Gastrocnemius medialis (tissue), 4 donors: ENCODE results near the gene C16orf96. TPM values are rescaled to one million over a fixed set of nuclear protein-coding genes. Genes with fewer than 3 reads are reported as not detected.
A peak's percentile ranks its signal among the peaks of the same experiment; 100 is the strongest.

Source experiments
- ATAC-seq, 2 donors: fragments of 150-250 bp; one replicate each; pipeline ENCODE4 v1.9.1; 2016
- DNase-seq, 2 donors: peaks; one replicate each; pipeline ENCODE4 v3.0.0-alpha.2; 2019
- H3K27ac ChIP-seq, 4 donors: fragments of 200-600 bp; sonication (generic); 1 replicate in 1 of 4; 2 replicates in 3 of 4; pipeline ENCODE4 v1.5.1; 2016 to 2018; ENCODE audit warnings: mild to moderate bottlenecking in 2 of 4, moderate library complexity in 1 of 4
- H3K27me3 ChIP-seq, 3 donors: fragments of 200-600 bp; sonication (generic) in 2 of 3; 1 replicate in 1 of 3; 2 replicates in 2 of 3; pipeline versions ENCODE4 v1.5.1 to v1.6.0; 2016 to 2019; ENCODE audit warnings: mild to moderate bottlenecking in 1 of 3, moderate library complexity in 1 of 3
- H3K36me3 ChIP-seq, 2 donors: fragments of 200-600 bp; sonication (generic) in 1 of 2; one replicate each; pipeline ENCODE4 v1.5.1; 2017 to 2018
- H3K4me1 ChIP-seq, 2 donors: fragments of 200-600 bp; sonication (generic) in 1 of 2; one replicate each; pipeline ENCODE4 v1.5.1; 2016 to 2017; ENCODE audit warnings: mild to moderate bottlenecking in 2 of 2
- H3K4me3 ChIP-seq, 4 donors: fragments of 200-600 bp; sonication (generic) in 3 of 4; 1 replicate in 1 of 4; 2 replicates in 3 of 4; pipeline ENCODE4 v1.5.1; 2016 to 2019; ENCODE audit warnings: mild to moderate bottlenecking in 2 of 4
- H3K9me3 ChIP-seq, 3 donors: fragments of 200-600 bp; sonication (generic) in 2 of 3; 1 replicate in 1 of 3; 2 replicates in 2 of 3; pipeline ENCODE4 v1.5.1; 2016 to 2019
- CTCF ChIP-seq, 5 experiments: fragments of 450-650 bp in 3 of 5; fragments of 200-600 bp in 2 of 5; sonication (generic) in 2 of 5; IDR thresholded peaks in 4 of 5; conservative IDR thresholded peaks in 1 of 5; 1 replicate in 4 of 5; 2 replicates in 1 of 5; pipeline ENCODE4 v1.5.1; 2016 to 2019; ENCODE audit warnings: antibody characterized with exemption in 5 of 5, mild to moderate bottlenecking in 3 of 5, moderate library complexity in 3 of 5
- POLR2A ChIP-seq, 2 donors: fragments of 450-650 bp; IDR thresholded peaks; one replicate each; pipeline ENCODE4 v1.6.1; 2017; ENCODE audit warnings: antibody characterized with exemption in 2 of 2, mild to moderate bottlenecking in 2 of 2, moderate library complexity in 2 of 2
- in situ Hi-C, 4 donors: fragments of 200-750 bp; cut with MboI; loops; one replicate each; pipeline versions ENCODE4 v1.15.0 to v1.8.0; 2017; ENCODE audit warnings: low sequenced_read_pairs in 4 of 4
- intact Hi-C: fragments of 100-400 bp; cut with DNase I; formaldehyde crosslinking; loops from one replicate; pipeline ENCODE4 v1.15.1; 2023; ENCODE audit warnings: low total_unique reads
- total RNA-seq, 4 donors: library from RNA; depleted of rRNA; stranded (reverse); fragments of >200 nt; gene quantifications; one replicate each; pipeline versions ENCODE4 v1.1.0 to v1.2.3, GENCODE V29; 2016

C16orf96 gene
- total RNA-seq, 4 donors from 2014 or later: 0.15 to 0.59 TPM; not detected in 2

- Histone ChIP-seq H3K9me3 (no peaks in the 10 kb centered on the region), H3K27ac (peak overlapping the region; percentile 88 to 96 (median 94)), H3K4me1 (peaks cover 19% of the 10 kb centered on the region in 2 donors), H3K4me3 (peak overlapping the region; percentile 77 to 97 (median 82)), H3K27me3 (no peaks in the 10 kb centered on the region), H3K36me3 (no peaks in the 10 kb centered on the region)
- TF ChIP-seq POLR2A (IDR thresholded peaks at IDR 0.05): no peak
- TF ChIP-seq CTCF (IDR thresholded peaks at IDR 0.05 in 4 of 5, conservative IDR thresholded peaks at IDR 0.05 in 1 of 5): no peak
- DNase-seq (no peak), ATAC-seq (no peak)
- in situ Hi-C loops: no loop called here
- intact Hi-C loops: no loop called here
These were observed 70.3 kb downstream of the C16orf96 start for GRCh38 chr16:4626396-4626795.

GRCh38 chr16:4628283-4628682 is 72.1 kb downstream of the C16orf96 start:
- Histone ChIP-seq H3K9me3 (no peaks in the 10 kb centered on the region), H3K27ac (no peak overlapping the region), H3K4me1 (peaks cover 19% of the 10 kb centered on the region in 2 donors), H3K36me3 (no peaks in the 10 kb centered on the region), H3K4me3 (no peak overlapping the region), H3K27me3 (no peaks in the 10 kb centered on the region)
- in situ Hi-C loops: no loop called here
- DNase-seq (no peak), ATAC-seq (no peak)
- intact Hi-C loops: no loop called here
- TF ChIP-seq POLR2A (IDR thresholded peaks at IDR 0.05) (no peak), CTCF (IDR thresholded peaks at IDR 0.05 in 4 of 5, conservative IDR thresholded peaks at IDR 0.05 in 1 of 5) (no peak)

- no peak for ATAC-seq
- no peaks in the 10 kb centered on the region for H3K27me3 ChIP-seq
- H3K9me3 ChIP-seq: no peaks in the 10 kb centered on the region
- H3K27ac ChIP-seq: no peak overlapping the region
- intact Hi-C loops: no loop called here
- DNase-seq: no peak
- no peaks in the 10 kb centered on the region for H3K36me3 ChIP-seq
- peaks cover 1 to 6% of the 10 kb centered on the region in 2 donors for H3K4me1 ChIP-seq
- no peak overlapping the region for H3K4me3 ChIP-seq
- in situ Hi-C loops: no loop called here
- no peak for TF ChIP-seq POLR2A (IDR thresholded peaks at IDR 0.05)
- TF ChIP-seq CTCF (IDR thresholded peaks at IDR 0.05 in 4 of 5, conservative IDR thresholded peaks at IDR 0.05 in 1 of 5): no peak
These were observed 75.3 kb downstream of the C16orf96 start for GRCh38 chr16:4631444-4631843.

GRCh38 chr16:4633910-4634635 is 77.9 kb downstream of the C16orf96 start:
- no peak for TF ChIP-seq CTCF (IDR thresholded peaks at IDR 0.05 in 4 of 5, conservative IDR thresholded peaks at IDR 0.05 in 1 of 5)
- no peak for TF ChIP-seq POLR2A (IDR thresholded peaks at IDR 0.05)
- intact Hi-C loops (no loop called here), in situ Hi-C loops (no loop called here)
- Histone ChIP-seq H3K4me1 (peaks cover 0 to 4% of the 10 kb centered on the region in 2 donors), H3K27ac (no peak overlapping the region), H3K4me3 (no peak overlapping the region), H3K9me3 (no peaks in the 10 kb centered on the region), H3K36me3 (no peaks in the 10 kb centered on the region), H3K27me3 (no peaks in the 10 kb centered on the region)
- no peak for ATAC-seq
- DNase-seq: no peak
